K562 (cell line): ENCODE results near the gene MAP3K14. TPM values are rescaled to one million over a fixed set of nuclear protein-coding genes. Genes with fewer than 3 reads are reported as not detected.
A peak's percentile ranks its signal among the peaks of the same experiment; 100 is the strongest.

Experiments
- ATAC-seq: fragments of 200-7000 bp; cut with Tn5 transposase; 3 replicates; pipeline ENCODE4 v1.9.1; 2020; ENCODE audit warnings: moderate library complexity
- BruUV-seq: library from RNA; stranded (reverse); fragments of 400-500 nt; replicated peaks from 2 replicates; lab custom pipeline; 2021; lab: Mats Ljungman, UMichigan
- CTCF ChIA-PET: fragments of 300-600 bp; formaldehyde crosslinking; extraction: SDS; loops from one replicate; lab custom pipeline; 2021; ENCODE audit warnings: low intra/inter-chr PET ratio; lab: Yijun Ruan, JAX
- POLR2A ChIA-PET: fragments of 300-600, 350-650 bp; sonication (Branson Sonifier 250); formaldehyde crosslinking; extraction: SDS; loops from one replicate; lab custom pipeline; 2021; ENCODE audit warnings: antibody characterized with exemption, inconsistent platforms; lab: Yijun Ruan, JAX
- DNase-seq, 4 experiments: peaks; one replicate each; pipeline versions ENCODE4 v3.0.0 to v3.0.0-alpha.2; 2011 to 2018; ENCODE audit warnings: low spot score in 3 of 4, mixed read lengths in 3 of 4; ENCODE audit errors: extremely low read depth in 1 of 4
- FAIRE-seq: peaks from 2 replicates; lab custom pipeline; 2011; peaks lifted over from hg19 to GRCh38; lab: Jason Lieb, UNC
- H2AFZ ChIP-seq: 2 replicates; pipeline ENCODE4 v1.6.0; 2011; ENCODE audit warnings: low read depth, low read length, control low read depth, inconsistent platforms
- H3K27ac ChIP-seq: fragments of 200-600 bp; 3 replicates; pipeline ENCODE4 v1.8.0; 2011; ENCODE audit warnings: low read depth, mild to moderate bottlenecking, control low read depth, inconsistent platforms, low read length, moderate library complexity, mixed read lengths; ENCODE audit errors: extremely low read depth
- H3K27me3 ChIP-seq, 2 experiments: fragments of 300-600 bp in 1 of 2; 2 replicates in 1 of 2; 3 replicates in 1 of 2; pipeline versions ENCODE4 v1.6.0 to v1.8.0; 2011; ENCODE audit warnings: inconsistent platforms in 2 of 2, low read length in 2 of 2, mild to moderate bottlenecking in 1 of 2, mixed read lengths in 1 of 2, moderate library complexity in 1 of 2; ENCODE audit not compliant: control insufficient read depth in 2 of 2, insufficient read depth in 2 of 2
- H3K36me3 ChIP-seq: fragments of 300-600 bp; 3 replicates; pipeline ENCODE4 v1.8.0; 2011; ENCODE audit warnings: mild to moderate bottlenecking, low read length, inconsistent platforms; ENCODE audit not compliant: control insufficient read depth, insufficient read depth
- H3K4me1 ChIP-seq, 2 experiments: fragments of 200-600 bp in 1 of 2; replicated peaks in 1 of 2; 2 replicates in 1 of 2; 3 replicates in 1 of 2; pipeline versions ENCODE4 v1.5.1 to v1.8.0; 2011; ENCODE audit warnings: inconsistent platforms in 2 of 2, low read length in 2 of 2, mild to moderate bottlenecking in 1 of 2, mixed read lengths in 1 of 2, moderate library complexity in 1 of 2; ENCODE audit not compliant: control insufficient read depth in 2 of 2, insufficient read depth in 2 of 2
- H3K4me2 ChIP-seq: 2 replicates; pipeline ENCODE4 v1.6.1; 2011; ENCODE audit warnings: low read length, control low read depth, inconsistent platforms, mixed read lengths; ENCODE audit not compliant: insufficient read depth
- H3K4me3 ChIP-seq: fragments of 200-600 bp; sonication (generic), shearing (Covaris generic); 2 replicates; pipeline ENCODE4 v1.5.1; 2016; ENCODE audit warnings: control low read depth, inconsistent platforms
- H3K79me2 ChIP-seq: fragments of 200-600 bp; 3 replicates; pipeline ENCODE4 v1.8.0; 2011; ENCODE audit warnings: low read length, inconsistent platforms; ENCODE audit not compliant: control insufficient read depth, insufficient read depth
- H3K9ac ChIP-seq, 2 experiments: 2 replicates each; pipeline versions ENCODE4 v1.6.0 to v1.6.1; 2011; ENCODE audit warnings: low read depth in 2 of 2, low read length in 2 of 2, control low read depth in 1 of 2, inconsistent platforms in 1 of 2, mild to moderate bottlenecking in 1 of 2, mixed read lengths in 1 of 2; ENCODE audit not compliant: insufficient read depth in 1 of 2
- H3K9me1 ChIP-seq: one replicate; pipeline ENCODE4 v1.6.0; 2011; ENCODE audit warnings: inconsistent platforms, mild to moderate bottlenecking, low read length, moderate library complexity; ENCODE audit not compliant: control insufficient read depth, insufficient read depth
- H3K9me3 ChIP-seq: replicated peaks from 2 replicates; pipeline ENCODE4 v1.5.1; 2011; ENCODE audit warnings: low read depth, low read length, inconsistent platforms; ENCODE audit not compliant: control insufficient read depth, insufficient read depth
- H4K20me1 ChIP-seq: replicated peaks from 2 replicates; pipeline ENCODE4 v1.6.1; 2011; ENCODE audit warnings: low read length, inconsistent platforms, mixed read lengths; ENCODE audit not compliant: control insufficient read depth, insufficient read depth
- CBX1 ChIP-seq: sonication (generic); IDR thresholded peaks from 2 replicates; pipeline ENCODE4 v1.6.1; 2016; ENCODE audit warnings: antibody characterized with exemption, low read depth, mild to moderate bottlenecking
- CLOCK ChIP-seq: fragments of 250-450 bp; sonication (Bioruptor Pico); IDR thresholded peaks from 2 replicates; pipeline ENCODE4 v1.4.0; 2020; ENCODE audit warnings: mild to moderate bottlenecking, moderate library complexity, borderline replicate concordance
- FOXP4 ChIP-seq: sonication (generic); formaldehyde crosslinking; IDR thresholded peaks from 2 replicates; pipeline ENCODE4 v1.8.0; 2022; ENCODE audit warnings: mild to moderate bottlenecking, missing genetic modification reagents, borderline replicate concordance
- GTF2E2 ChIP-seq: fragments of 200-800 bp; sonication (Bioruptor generic); IDR thresholded peaks from 2 replicates; pipeline ENCODE4 v1.6.1; 2016; ENCODE audit warnings: missing genetic modification characterization, missing compliant biosample characterization
- ILK ChIP-seq: fragments of 450-650 bp; IDR thresholded peaks from 2 replicates; pipeline ENCODE4 v1.6.1; 2016; ENCODE audit warnings: missing genetic modification characterization, low read depth, mild to moderate bottlenecking, missing compliant biosample characterization, moderate library complexity, borderline replicate concordance
- RBBP5 ChIP-seq: fragments of 200-600 bp; sonication (generic); IDR thresholded peaks from 2 replicates; pipeline ENCODE4 v1.6.1; 2012; ENCODE audit warnings: borderline replicate concordance, mild to moderate bottlenecking, low read length, control low read depth, inconsistent platforms; ENCODE audit not compliant: insufficient read depth, poor library complexity, severe bottlenecking
- U2AF2 ChIP-seq: fragments of 200-400 bp; formaldehyde crosslinking; optimal IDR thresholded peaks from 2 replicates; pipeline ENCODE3; 2017; ENCODE audit warnings: low read depth, mild to moderate bottlenecking, low read length
- ZNF644 ChIP-seq: fragments of 200-800 bp; sonication (Bioruptor generic); IDR thresholded peaks from 2 replicates; pipeline ENCODE4 v1.6.1; 2016; ENCODE audit warnings: low read depth, missing genetic modification characterization, missing compliant biosample characterization
- ZNF707 ChIP-seq: fragments of 250-450 bp; sonication (Bioruptor Pico); conservative IDR thresholded peaks from 2 replicates; pipeline ENCODE4 v1.8.0; 2022; ENCODE audit warnings: inconsistent platforms, mild to moderate bottlenecking, moderate library complexity
- WGBS: fragments of 100-300 bp; shearing (Covaris generic); methylation state at CpG from one replicate; pipeline ENCODE4 v1.1.6; 2016; ENCODE audit warnings: low coverage, mixed read lengths; ENCODE audit not compliant: insufficient coverage; ENCODE audit errors: missing lambda C conversion rate; 5-methylcytosine and 5-hydroxymethylcytosine counted together
- in situ Hi-C: fragments of 300-500 bp; cut with MboI; formaldehyde crosslinking; loops from 4 replicates; pipeline ENCODE4 v1.15.0; 2018; ENCODE audit warnings: inconsistent platforms, mixed read lengths
- intact Hi-C: fragments of 100-400 bp; cut with micrococcal nuclease; formaldehyde crosslinking; loops from 2 replicates; pipeline ENCODE4 v1.14.2; 2022
- polyA plus RNA-seq, 8 experiments: library from polyadenylated mRNA; depleted of rRNA in 4 of 8; stranded (reverse) in 5 of 8; unstranded in 3 of 8; fragments of >200 nt; fragmentation: Nextera tagmentation in 2 of 8; fragmentation: Illumina TruSeq in 1 of 8; extraction: Ambion mirVana in 2 of 8; extraction: Trizol in 1 of 8; gene quantifications; 2 replicates each; pipeline versions ENCODE4 v1.2.1 to v1.2.3, GENCODE V29; 2011 to 2014; ENCODE audit warnings: inconsistent platforms in 1 of 8, missing spikeins in 1 of 8
- total RNA-seq, 7 experiments: library from RNA; depleted of rRNA in 6 of 7; stranded (reverse); fragments of >200 nt in 6 of 7; fragmentation: Illumina TruSeq in 2 of 7; extraction: Trizol in 2 of 7; gene quantifications; 2 replicates each; pipeline versions ENCODE4 v1.2.1 to v1.2.3, GENCODE V29; 2011 to 2021; ENCODE audit warnings: low replicate concordance in 1 of 7
- TF ChIP-seq, protein P1 (sequence below): fragments of 250-450 bp; sonication (Bioruptor Pico); IDR thresholded peaks from 2 replicates; pipeline ENCODE4 v1.8.0; 2022; ENCODE audit warnings: inconsistent platforms

Gene MAP3K14
- total and polyA plus RNA-seq, 9 of the 15 experiments (the other 6 are each of a cell fraction or from before 2014, with no cell fraction given), result 0.45 to 8.7 (median 3.2) TPM

DNA sequence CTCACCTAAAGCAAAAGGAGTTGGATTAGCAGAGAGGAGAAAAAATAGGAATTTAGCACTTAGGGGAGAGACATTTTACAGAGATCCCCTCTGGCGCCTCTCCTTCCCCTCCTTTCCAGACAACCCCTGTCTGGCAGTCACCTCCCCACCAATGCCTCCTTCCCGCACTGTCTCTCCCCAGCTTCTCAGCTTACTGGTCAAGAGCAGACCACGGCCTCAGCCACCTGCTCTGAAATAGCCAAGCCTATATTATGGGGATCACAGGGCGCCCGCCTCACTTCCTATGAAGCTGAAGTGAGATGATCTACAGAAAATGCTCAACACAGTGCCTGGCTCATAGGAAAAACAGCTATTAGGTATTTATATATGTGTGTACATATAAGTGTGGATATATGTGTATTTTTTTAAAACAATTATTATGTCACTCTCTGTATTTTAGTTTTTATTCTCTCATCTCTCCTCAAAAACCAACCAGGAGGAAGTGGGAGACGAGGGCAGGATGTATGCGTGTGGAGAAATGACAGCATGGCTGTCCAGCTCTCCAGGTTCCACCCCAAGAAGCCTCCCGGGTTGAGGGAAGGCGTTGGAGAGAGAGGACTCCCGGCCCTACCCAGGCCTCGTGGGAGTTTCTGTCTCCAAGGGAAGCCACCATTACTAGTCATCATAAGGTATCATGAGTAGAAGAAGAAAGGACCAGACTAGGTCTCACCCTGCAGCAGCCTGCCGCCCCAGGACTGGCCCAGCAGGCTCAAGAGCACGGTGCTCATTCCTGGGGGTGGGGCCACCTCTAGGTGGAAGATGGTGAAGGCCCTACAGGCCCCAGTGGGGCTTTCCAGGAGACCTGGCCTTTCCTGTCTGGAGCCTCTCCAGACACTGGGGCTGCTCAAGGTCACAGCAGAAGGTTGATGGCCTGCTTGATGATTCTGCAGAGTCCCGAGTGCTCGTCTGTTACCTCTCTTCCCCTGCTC is 27.2 kb downstream of the MAP3K14 start:
- peaks cover 14 to 15% of the 10 kb centered on the region in 2 experiments for H3K4me1 ChIP-seq
- 95% methylated on average over 14 of the region's 15 CpGs for WGBS
- H3K27ac ChIP-seq, result no peak overlapping the region

More for the DNA sequence above, 27.2 kb downstream of the MAP3K14 start:
- Histone ChIP-seq H3K9me1 (no peaks in the 10 kb centered on the region), H3K9me3 (no peaks in the 10 kb centered on the region), H3K27me3 (no peaks in the 10 kb centered on the region), H4K20me1 (peaks cover 24% of the 10 kb centered on the region), H2AFZ (no peak overlapping the region), H3K4me2 (no peak overlapping the region), H3K4me3 (no peak overlapping the region), H3K36me3 (peaks cover 63% of the 10 kb centered on the region; the same call in 2 of the 3 replicates), H3K79me2 (peaks cover 11% of the 10 kb centered on the region), H3K9ac (0 out of 4 replicates have a peak overlapping the region, but pooled peaks of 1 of the 2 experiments have one; percentile 4)
- CTCF ChIA-PET, result no interaction called here
- intact Hi-C loops, result no loop called here
- no peak for DNase-seq
- ATAC-seq, result no peak
- in situ Hi-C loops, result no loop called here
- POLR2A ChIA-PET, result interaction anchor here (1.5 kb wide), 1 partner anchor 16 kb away, joined by 3 read pairs; no protein-coding TSS in a partner anchor
- no peak for FAIRE-seq
- TF ChIP-seq GTF2E2 (tag), result no peak
- TF ChIP-seq U2AF2, result no peak
- TF ChIP-seq CBX1, result no peak
- TF ChIP-seq, protein P1, sequence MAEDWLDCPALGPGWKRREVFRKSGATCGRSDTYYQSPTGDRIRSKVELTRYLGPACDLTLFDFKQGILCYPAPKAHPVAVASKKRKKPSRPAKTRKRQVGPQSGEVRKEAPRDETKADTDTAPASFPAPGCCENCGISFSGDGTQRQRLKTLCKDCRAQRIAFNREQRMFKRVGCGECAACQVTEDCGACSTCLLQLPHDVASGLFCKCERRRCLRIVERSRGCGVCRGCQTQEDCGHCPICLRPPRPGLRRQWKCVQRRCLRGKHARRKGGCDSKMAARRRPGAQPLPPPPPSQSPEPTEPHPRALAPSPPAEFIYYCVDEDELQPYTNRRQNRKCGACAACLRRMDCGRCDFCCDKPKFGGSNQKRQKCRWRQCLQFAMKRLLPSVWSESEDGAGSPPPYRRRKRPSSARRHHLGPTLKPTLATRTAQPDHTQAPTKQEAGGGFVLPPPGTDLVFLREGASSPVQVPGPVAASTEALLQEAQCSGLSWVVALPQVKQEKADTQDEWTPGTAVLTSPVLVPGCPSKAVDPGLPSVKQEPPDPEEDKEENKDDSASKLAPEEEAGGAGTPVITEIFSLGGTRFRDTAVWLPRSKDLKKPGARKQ, result no peak
- no peak for TF ChIP-seq CLOCK (CRISPR knock-in tag)
- TF ChIP-seq ZNF707 (CRISPR knock-in tag), result no peak
- TF ChIP-seq FOXP4 (CRISPR knock-in tag), result no peak
- TF ChIP-seq ILK (tag), result no peak
- no peak for TF ChIP-seq ZNF644 (tag)
- TF ChIP-seq RBBP5, result no peak
- BruUV-seq, result no TSS peak
